ENCODE measurements around the gene ADD2.

DNA sequence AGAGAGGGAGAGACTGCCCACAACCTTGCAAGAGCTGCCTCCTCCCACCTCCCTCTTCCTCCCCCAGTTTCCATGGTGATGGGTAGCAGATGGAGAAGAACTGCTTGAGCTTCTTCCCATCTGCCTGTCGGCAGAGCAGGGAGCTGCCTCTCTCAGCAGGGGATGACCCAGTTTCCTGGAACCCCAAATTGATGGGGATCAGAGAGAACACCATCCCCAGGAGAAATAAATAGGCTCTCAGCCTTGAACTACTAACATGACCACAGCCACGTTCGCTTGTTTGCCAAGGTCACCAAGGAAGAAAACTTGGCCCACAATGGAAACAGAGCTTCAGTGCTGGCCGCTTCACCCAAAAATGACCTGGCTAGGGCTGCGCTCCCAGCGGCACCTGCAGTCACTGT, 82.2 kb downstream of the ADD2 start:
- TF ChIP-seq, protein P1, sequence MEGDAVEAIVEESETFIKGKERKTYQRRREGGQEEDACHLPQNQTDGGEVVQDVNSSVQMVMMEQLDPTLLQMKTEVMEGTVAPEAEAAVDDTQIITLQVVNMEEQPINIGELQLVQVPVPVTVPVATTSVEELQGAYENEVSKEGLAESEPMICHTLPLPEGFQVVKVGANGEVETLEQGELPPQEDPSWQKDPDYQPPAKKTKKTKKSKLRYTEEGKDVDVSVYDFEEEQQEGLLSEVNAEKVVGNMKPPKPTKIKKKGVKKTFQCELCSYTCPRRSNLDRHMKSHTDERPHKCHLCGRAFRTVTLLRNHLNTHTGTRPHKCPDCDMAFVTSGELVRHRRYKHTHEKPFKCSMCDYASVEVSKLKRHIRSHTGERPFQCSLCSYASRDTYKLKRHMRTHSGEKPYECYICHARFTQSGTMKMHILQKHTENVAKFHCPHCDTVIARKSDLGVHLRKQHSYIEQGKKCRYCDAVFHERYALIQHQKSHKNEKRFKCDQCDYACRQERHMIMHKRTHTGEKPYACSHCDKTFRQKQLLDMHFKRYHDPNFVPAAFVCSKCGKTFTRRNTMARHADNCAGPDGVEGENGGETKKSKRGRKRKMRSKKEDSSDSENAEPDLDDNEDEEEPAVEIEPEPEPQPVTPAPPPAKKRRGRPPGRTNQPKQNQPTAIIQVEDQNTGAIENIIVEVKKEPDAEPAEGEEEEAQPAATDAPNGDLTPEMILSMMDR (IDR thresholded peaks at IDR 0.05; ENCODE audit: low read depth, low read length) = no peak
- TF ChIP-seq MYC (IDR thresholded peaks at IDR 0.05; ENCODE audit: low read depth, low read length) (no peak), POLR2A (IDR thresholded peaks at IDR 0.05; ENCODE audit: extremely low read depth, insufficient read length) (no peak)

Measured in NB4 (cell line).